ENCODE results near the gene ITSN2. TPM values are rescaled to one million over a fixed set of nuclear protein-coding genes. Genes with fewer than 3 reads are reported as not detected.

The ITSN2 gene
- total and polyA plus RNA-seq, 7 donors, result 12.2 to 71.7 (median 33.5) TPM

DNA sequence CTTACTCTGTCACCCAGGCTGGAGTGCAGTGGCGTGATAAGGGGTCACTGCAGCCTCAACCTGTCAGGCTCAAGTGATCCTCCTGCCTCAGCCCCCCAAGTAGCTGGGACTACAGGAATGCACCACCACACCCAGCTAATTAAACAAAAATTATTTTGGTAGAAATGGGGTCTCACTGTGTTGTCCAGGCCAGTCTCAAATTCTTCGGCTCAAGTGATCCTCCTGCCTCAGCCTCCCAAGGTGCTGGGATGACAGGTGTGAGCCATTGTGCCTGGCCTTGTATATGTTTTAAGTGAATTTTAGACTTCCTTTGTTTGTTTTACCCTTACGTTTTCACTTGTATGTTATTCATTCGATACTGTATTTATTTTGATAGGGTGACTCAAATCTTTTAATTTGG is 34.7 kb upstream of the ITSN2 start:
- H3K9me3 ChIP-seq, result no peaks in the 10 kb centered on the region
- TF ChIP-seq, protein P1, sequence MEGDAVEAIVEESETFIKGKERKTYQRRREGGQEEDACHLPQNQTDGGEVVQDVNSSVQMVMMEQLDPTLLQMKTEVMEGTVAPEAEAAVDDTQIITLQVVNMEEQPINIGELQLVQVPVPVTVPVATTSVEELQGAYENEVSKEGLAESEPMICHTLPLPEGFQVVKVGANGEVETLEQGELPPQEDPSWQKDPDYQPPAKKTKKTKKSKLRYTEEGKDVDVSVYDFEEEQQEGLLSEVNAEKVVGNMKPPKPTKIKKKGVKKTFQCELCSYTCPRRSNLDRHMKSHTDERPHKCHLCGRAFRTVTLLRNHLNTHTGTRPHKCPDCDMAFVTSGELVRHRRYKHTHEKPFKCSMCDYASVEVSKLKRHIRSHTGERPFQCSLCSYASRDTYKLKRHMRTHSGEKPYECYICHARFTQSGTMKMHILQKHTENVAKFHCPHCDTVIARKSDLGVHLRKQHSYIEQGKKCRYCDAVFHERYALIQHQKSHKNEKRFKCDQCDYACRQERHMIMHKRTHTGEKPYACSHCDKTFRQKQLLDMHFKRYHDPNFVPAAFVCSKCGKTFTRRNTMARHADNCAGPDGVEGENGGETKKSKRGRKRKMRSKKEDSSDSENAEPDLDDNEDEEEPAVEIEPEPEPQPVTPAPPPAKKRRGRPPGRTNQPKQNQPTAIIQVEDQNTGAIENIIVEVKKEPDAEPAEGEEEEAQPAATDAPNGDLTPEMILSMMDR (IDR thresholded peaks at IDR 0.05), result no peak
- intact Hi-C loops (cut with DNase I), result no loop called here
- 89 to 95% (median 94%) methylated on average over 4 of the region's 4 CpGs for WGBS, 3 donors
- H3K27me3 ChIP-seq (ENCODE audit: insufficient read depth in 3 of 3, low read length in 2 of 3), result no peaks in the 10 kb centered on the region
- ATAC-seq (no peak), DNase-seq (no peak)
- no peak overlapping the region for H3K4me3 ChIP-seq
- no peaks in the 10 kb centered on the region for H3K4me1 ChIP-seq
- H3K27ac ChIP-seq, result no peak overlapping the region
- H3K36me3 ChIP-seq (ENCODE audit: insufficient read depth in 1 of 2, low read depth in 1 of 2), result no peaks in the 10 kb centered on the region

DNA sequence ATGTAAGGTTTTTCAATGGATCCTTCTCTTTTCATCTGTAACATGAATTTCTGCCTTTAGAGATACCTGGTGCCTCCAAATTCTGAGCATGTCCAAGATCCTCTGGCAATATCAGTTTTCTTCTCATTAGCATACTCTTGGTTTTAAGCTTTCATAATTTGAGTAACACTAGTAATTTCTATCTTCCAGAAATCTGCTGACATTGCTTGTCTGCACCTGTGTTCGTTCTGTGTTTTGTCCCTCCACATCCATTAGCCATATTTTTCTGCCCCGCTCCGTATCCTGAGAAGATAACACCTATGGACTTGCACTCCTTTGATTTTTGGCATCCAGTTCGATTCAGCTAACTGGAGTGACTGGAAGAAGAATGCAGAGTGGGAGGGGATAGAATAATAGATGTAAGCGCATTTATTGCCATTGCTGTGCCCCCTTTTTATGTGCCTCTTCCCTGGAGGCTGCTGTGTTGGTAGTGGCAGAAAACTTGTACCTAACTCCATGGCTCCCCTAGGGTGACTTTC is 32.3 kb upstream of the ITSN2 start:
- TF ChIP-seq, protein P1 (IDR thresholded peaks at IDR 0.05), result no peak
- no peaks in the 10 kb centered on the region for H3K9me3 ChIP-seq
- ATAC-seq, result no peak
- no peak overlapping the region for H3K27ac ChIP-seq
- H3K36me3 ChIP-seq (ENCODE audit: insufficient read depth in 1 of 2, low read depth in 1 of 2), result no peaks in the 10 kb centered on the region
- no peaks in the 10 kb centered on the region for H3K27me3 ChIP-seq (ENCODE audit: insufficient read depth in 3 of 3, low read length in 2 of 3)
- DNase-seq, result no peak
- 77 to 80% (median 80%) methylated on average over 5 of the region's 5 CpGs for WGBS, 3 donors
- intact Hi-C loops (cut with DNase I), result no loop called here
- H3K4me1 ChIP-seq, result no peaks in the 10 kb centered on the region
- no peak overlapping the region for H3K4me3 ChIP-seq

DNA sequence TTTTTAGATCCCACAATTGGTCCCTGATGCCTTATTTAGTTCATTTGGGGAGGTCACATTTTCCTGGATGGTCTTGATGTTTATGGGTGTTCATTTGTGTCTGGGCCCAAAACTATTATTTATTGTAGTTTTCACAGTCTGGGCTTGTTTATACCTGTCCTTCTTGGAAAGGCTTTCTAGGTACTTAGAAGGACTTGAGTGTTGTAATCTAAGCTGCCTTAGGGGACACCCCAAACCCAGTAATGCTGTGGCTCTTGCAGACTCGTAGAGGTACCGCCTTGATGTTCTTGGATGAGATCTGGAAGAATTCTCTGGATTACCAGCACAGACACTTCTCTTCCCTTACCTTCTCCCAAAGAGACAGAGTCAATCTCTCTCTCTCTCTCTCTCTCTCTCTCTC is 25.0 kb upstream of the ITSN2 start:
- ATAC-seq, result no peak
- TF ChIP-seq, protein P1 (IDR thresholded peaks at IDR 0.05), result no peak
- no peak overlapping the region for H3K4me3 ChIP-seq
- DNase-seq, result no peak
- no peaks in the 10 kb centered on the region for H3K36me3 ChIP-seq (ENCODE audit: insufficient read depth in 1 of 2, low read depth in 1 of 2)
- no peak overlapping the region for H3K27ac ChIP-seq
- H3K9me3 ChIP-seq, result no peaks in the 10 kb centered on the region
- intact Hi-C loops (cut with DNase I), result loop anchor here in 1 of 2 donors (10.0 kb wide), 1 partner anchor 161 kb away; no protein-coding TSS in a partner anchor
- H3K27me3 ChIP-seq (ENCODE audit: insufficient read depth in 3 of 3, low read length in 2 of 3), result no peaks in the 10 kb centered on the region
- H3K4me1 ChIP-seq, result no peaks in the 10 kb centered on the region
- WGBS, 3 donors, result 86 to 90% (median 87%) methylated on average over 2 of the region's 2 CpGs

DNA sequence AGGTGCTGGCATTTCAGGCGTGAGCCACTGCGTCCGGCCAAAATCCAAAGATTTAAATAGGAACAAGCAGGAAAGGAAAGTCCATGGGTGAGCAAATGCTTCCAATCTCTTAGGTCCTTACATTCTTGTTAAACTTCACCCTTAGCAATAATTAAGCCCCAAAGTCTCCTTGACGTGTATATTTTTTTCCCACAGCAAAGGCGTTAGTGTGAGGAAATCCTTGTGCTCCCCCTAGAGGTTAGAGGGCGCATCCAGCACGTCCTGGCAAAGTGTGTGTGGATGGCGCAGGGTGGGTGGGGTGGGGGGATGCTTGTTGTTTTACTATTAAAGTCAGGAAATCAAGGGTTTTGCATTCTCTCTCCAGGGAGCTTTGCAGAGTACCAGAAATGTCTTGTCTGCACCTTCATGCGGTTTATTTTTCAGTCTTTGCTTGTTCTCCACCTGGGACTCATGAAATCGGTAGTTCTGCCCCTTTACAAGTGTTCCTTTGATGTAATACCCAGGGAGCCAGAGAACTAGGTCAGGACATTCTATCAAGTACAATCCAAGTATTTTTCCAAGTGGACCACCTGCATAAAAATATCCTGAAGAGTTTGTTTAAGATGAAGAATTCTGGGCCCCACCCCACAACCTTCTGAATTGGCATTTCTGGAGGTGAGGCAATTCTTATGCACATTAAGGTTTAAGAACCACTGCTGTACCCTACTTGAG is 22.2 kb upstream of the ITSN2 start:
- no peak overlapping the region for H3K27ac ChIP-seq
- H3K4me3 ChIP-seq, result no peak overlapping the region
- WGBS, 3 donors, result 21 to 29% (median 26%) methylated on average over 10 of the region's 10 CpGs
- intact Hi-C loops (cut with DNase I), result loop anchor here (2.0 to 10.0 kb wide), 2 partner anchors 154 to 158 kb away; no protein-coding TSS in a partner anchor
- H3K27me3 ChIP-seq (ENCODE audit: insufficient read depth in 3 of 3, low read length in 2 of 3), result no peaks in the 10 kb centered on the region
- H3K36me3 ChIP-seq (ENCODE audit: insufficient read depth in 1 of 2, low read depth in 1 of 2), result no peaks in the 10 kb centered on the region
- no peaks in the 10 kb centered on the region for H3K4me1 ChIP-seq
- TF ChIP-seq, protein P1 (IDR thresholded peaks at IDR 0.05), result peak; percentile 72
- ATAC-seq, result peak; percentile 81 to 96 (median 91)
- H3K9me3 ChIP-seq, result no peaks in the 10 kb centered on the region
- peak; percentile 45 to 67 for DNase-seq
